WERI-Rb-1 (cell line): ENCODE results near the gene PTCRA.

Source experiments
- DNase-seq: peaks from one replicate; pipeline ENCODE4 v3.0.0-alpha.2; 2020
- H3K27ac ChIP-seq: fragments of 250-450 bp; sonication (Bioruptor Pico); 2 replicates; pipeline ENCODE4 v1.5.1; 2020; ENCODE audit warnings: mild to moderate bottlenecking, moderate library complexity
- H3K27me3 ChIP-seq: fragments of 250-450 bp; sonication (Bioruptor Pico); 2 replicates; pipeline ENCODE4 v1.5.1; 2021; ENCODE audit warnings: mild to moderate bottlenecking, low read depth, moderate library complexity; ENCODE audit not compliant: insufficient read depth, severe bottlenecking
- H3K36me3 ChIP-seq: fragments of 250-450 bp; sonication (Bioruptor Pico); 2 replicates; pipeline ENCODE4 v1.5.1; 2020; ENCODE audit warnings: mild to moderate bottlenecking, moderate library complexity
- H3K4me3 ChIP-seq: 2 replicates; pipeline ENCODE4 v1.5.1; 2011; ENCODE audit warnings: low read depth, mild to moderate bottlenecking, control low read depth, low read length
- H3K9me3 ChIP-seq: fragments of 250-450 bp; sonication (Bioruptor Pico); 2 replicates; pipeline ENCODE4 v1.5.1; 2021; ENCODE audit warnings: mild to moderate bottlenecking, moderate library complexity; ENCODE audit not compliant: severe bottlenecking
- CTCF ChIP-seq: IDR thresholded peaks from 2 replicates; pipeline ENCODE4 v1.5.1; 2011; ENCODE audit warnings: low read depth, mild to moderate bottlenecking, control low read depth, inconsistent platforms, low read length

The PTCRA gene

GRCh38 chr6:42968126-42968701, 52.4 kb downstream of the PTCRA start:
- Histone ChIP-seq H3K27ac (peak overlapping the region; percentile 72), H3K9me3 (no peaks in the 10 kb centered on the region), H3K36me3 (peaks cover 35% of the 10 kb centered on the region), H3K27me3 (no peaks in the 10 kb centered on the region), H3K4me3 (no peak overlapping the region)
- DNase-seq: no peak
- TF ChIP-seq CTCF: no peak

- no peak overlapping the region for H3K4me3 ChIP-seq
- H3K27ac ChIP-seq: peak overlapping the region; percentile 72
- H3K9me3 ChIP-seq: no peaks in the 10 kb centered on the region
- TF ChIP-seq CTCF: no peak
- no peak for DNase-seq
- H3K27me3 ChIP-seq: no peaks in the 10 kb centered on the region
- H3K36me3 ChIP-seq: peaks cover 37% of the 10 kb centered on the region
Observed at GRCh38 chr6:42968783-42969182, 52.9 kb downstream of the PTCRA start.

- peak; percentile 92 for DNase-seq
- Histone ChIP-seq H3K27ac (peak overlapping the region; percentile 72), H3K27me3 (no peaks in the 10 kb centered on the region), H3K9me3 (no peaks in the 10 kb centered on the region), H3K36me3 (peaks cover 32% of the 10 kb centered on the region), H3K4me3 (no peak overlapping the region)
- 0 out of 2 replicates have a peak, but pooled peaks have one; percentile 0 for TF ChIP-seq CTCF
Observed at GRCh38 chr6:42969431-42969830, 53.6 kb downstream of the PTCRA start.

- DNase-seq: peak; percentile 50
- Histone ChIP-seq H3K9me3 (no peaks in the 10 kb centered on the region), H3K27me3 (no peaks in the 10 kb centered on the region), H3K4me3 (no peak overlapping the region), H3K27ac (peak overlapping the region; percentile 72), H3K36me3 (peaks cover 32% of the 10 kb centered on the region)
- TF ChIP-seq CTCF: no peak
Observed at GRCh38 chr6:42969934-42970333, 54.1 kb downstream of the PTCRA start.

GRCh38 chr6:42970871-42971612, 55.2 kb downstream of the PTCRA start:
- no peak overlapping the region; the same call in none of the 2 replicates for H3K27ac ChIP-seq
- peaks cover 25% of the 10 kb centered on the region for H3K36me3 ChIP-seq
- H3K27me3 ChIP-seq: no peaks in the 10 kb centered on the region
- no peak for DNase-seq
- no peaks in the 10 kb centered on the region for H3K9me3 ChIP-seq
- no peak for TF ChIP-seq CTCF
- no peak overlapping the region for H3K4me3 ChIP-seq
